HG02571 (cell line): ENCODE data around the gene GCNA.

ENCODE experiments used
- ATAC-seq: cut with Tn5 transposase; IDR thresholded peaks from one replicate; pipeline ENCODE4 v1.9.1; 2021; ENCODE audit warnings: mild to moderate bottlenecking, moderate library complexity; ENCODE audit not compliant: unreplicated experiment

Gene GCNA

GRCh38 chrX:71578253-71579135, at the start of gene GCNA:
TSS of gene GCNA (plus strand) at chrX:71578437. CDS start at chrX:71580822, 2,385 bp downstream.
- ATAC-seq = no peak

DNA sequence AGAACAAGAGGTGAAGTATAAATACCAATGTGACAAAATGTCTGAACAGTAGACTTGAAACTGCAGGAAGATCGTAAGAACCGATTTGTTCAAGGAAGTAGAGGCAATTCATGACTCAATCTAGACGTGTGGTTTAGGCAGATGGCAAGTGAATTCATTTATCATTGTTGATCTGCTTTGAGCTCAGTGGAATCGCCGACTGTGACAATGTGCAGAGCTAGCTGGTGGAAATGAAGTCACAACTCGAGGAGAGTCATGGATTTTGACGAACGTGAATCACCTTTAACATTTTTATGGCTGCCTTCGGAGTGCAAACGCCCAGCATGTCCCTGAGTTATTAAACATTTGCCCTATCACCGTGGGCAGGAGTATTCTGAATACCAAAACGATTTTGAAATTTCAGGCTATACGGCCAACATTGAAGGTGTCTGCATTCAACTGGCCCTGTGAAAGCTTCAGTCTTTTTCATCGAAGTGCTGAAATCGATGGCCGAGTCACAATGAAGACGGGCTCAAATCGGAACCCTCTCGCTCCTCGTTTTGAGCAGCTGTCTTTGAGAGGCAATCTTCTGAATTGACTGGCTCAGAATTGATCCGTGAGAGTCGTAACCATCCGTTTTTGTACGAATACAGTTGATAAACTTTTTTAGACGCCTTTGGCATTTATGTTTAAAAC, 46.0 kb upstream of the GCNA start:
- ATAC-seq = no peak

GRCh38 chrX:71532753-71533425, 45.3 kb upstream of the GCNA start, which contains the start of gene OGT:
TSS of gene OGT (plus strand) at chrX:71533104. CDS start at chrX:71533300, 196 bp downstream.
- peak; percentile 69 for ATAC-seq

GRCh38 chrX:71533516-71533850, 44.8 kb upstream of the GCNA start:
- no peak for ATAC-seq

GRCh38 chrX:71533851-71534561, 44.2 kb upstream of the GCNA start:
- ATAC-seq = no peak

GRCh38 chrX:71534773-71535544, 43.3 kb upstream of the GCNA start:
- no peak for ATAC-seq

- ATAC-seq = no peak
Observed at GRCh38 chrX:71536285-71536684, 42.0 kb upstream of the GCNA start.

- ATAC-seq = no peak
Observed at GRCh38 chrX:71537743-71538142, 40.5 kb upstream of the GCNA start.

DNA sequence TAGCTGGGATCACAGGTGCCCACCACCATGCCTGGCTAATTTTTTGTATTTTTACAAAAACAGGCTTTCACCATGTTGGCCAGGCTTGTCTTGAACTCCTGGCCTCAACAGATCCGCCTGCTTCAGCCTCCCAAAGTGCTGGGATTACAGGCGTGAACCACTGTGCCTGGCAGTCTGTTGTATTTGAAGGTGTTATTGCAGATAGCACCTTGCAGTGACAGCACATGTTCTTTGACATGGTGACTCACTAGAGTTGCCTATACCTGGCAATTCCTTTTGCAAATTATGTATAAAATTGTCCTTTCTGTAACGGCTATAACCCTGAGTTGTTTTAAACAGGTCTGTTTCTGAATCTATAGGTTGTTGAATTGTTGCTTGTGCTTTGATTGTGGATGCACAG, 37.4 kb upstream of the GCNA start:
- ATAC-seq = peak; percentile 22

- ATAC-seq = peak; percentile 61
Observed at GRCh38 chrX:71541210-71542022, 36.8 kb upstream of the GCNA start.

DNA sequence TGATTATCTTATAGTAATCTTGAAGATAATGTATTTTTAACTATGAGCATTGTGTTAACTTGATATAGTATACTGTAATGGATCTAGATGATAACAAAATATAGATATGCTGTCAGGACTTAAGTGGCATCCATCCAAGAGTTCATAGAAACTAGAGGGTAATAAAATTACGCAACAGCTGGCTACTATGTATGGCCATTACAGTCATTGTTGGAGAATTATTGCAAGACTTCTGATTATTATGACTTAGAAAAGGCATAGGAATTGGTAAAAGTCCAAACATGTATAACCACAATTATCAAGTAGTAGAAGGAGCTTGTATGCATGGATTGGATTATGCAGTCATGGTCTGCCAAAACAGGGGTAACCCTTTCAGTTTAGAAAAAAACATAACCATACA, 35.8 kb upstream of the GCNA start:
- no peak for ATAC-seq

DNA sequence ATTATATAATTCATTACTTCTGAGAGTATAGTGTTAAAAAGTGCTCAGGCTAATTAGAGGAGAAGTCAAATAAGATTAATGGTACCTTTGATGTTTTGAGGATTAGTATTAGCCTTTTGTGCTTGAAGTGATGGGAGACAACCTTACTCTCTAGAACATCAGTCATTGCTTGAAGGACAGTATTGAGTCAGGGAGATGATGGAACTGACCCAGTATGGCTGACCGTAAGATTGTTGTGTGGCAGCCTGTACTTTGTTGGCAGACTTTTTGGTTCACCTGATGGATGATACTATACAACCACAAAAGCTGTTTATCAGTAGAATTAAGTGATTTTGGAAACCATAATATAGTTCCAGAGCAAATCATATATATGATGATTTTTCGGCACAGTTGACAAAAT, 35.4 kb upstream of the GCNA start:
- ATAC-seq = no peak

- no peak for ATAC-seq
Observed at GRCh38 chrX:71543316-71543715, 34.9 kb upstream of the GCNA start.

- no peak for ATAC-seq
Observed at GRCh38 chrX:71545364-71545763, 32.9 kb upstream of the GCNA start.

DNA sequence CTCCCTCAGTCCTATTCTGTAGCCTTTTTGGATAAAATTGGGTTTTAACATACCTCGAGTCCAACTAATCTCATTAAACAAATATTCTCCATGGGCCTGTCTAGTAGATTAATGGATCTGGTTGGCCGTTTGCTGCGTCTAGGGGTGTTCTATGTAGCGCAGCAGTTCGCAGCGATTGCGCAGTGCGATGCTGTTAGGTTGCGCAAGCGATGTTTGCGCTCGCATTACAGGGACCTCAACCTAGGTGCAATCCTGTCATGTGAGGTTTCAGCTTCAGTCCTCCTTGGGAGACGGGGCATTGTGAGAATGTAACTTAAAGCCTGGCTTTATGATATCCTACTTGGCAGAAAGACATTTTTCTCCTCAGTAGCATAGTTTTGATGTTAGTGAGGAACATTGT, 31.4 kb upstream of the GCNA start:
- no peak for ATAC-seq

GRCh38 chrX:71547339-71547738, 30.9 kb upstream of the GCNA start:
- no peak for ATAC-seq

DNA sequence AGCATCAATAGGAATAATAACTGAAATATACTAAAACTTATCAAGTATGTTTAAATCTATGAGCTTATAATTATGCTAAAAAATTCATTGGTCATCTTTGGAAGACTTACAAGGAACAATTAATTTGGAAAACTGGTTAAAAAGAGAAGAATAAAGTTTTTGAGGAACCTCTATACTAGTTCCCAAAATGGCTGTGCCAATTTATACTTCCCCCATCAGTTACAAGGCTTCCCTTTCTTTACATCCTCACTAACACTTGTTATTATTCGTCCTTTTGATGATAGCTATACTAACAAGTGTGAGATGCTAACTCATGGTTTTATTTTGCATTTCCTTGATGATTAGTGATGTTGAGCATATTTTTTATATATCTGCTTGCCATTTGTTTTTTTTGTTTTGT, 28.3 kb upstream of the GCNA start:
- ATAC-seq = no peak

GRCh38 chrX:71550578-71550977, 27.7 kb upstream of the GCNA start:
- ATAC-seq = no peak

- ATAC-seq = no peak
Observed at GRCh38 chrX:71556036-71556435, 22.2 kb upstream of the GCNA start.

DNA sequence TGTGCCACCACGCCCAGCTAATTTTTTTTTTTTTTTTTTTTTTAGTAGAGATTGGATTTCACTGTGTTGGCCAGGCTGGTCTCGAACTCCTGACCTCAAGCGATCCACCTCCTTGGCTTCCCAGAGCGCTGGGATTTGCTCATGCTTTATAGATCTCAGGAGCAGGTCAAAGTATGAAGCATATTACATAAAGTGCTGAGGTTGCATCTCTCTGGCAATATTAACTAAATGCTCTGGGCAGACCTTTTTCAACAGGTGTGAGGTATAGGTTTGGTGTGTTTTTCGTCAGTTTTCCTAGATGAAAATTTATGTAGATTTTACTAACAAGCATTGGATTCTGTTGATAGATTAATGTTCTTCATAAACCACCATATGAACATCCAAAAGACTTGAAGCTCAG, 19.3 kb upstream of the GCNA start:
- ATAC-seq = no peak
